Liver (tissue), 9 donors: ENCODE data around the gene COPZ1. TPM values are rescaled to one million over a fixed set of nuclear protein-coding genes. Genes with fewer than 3 reads are reported as not detected.
"Not testable (repeated sequence)": the region's sequence is repeated elsewhere in the genome, so short reads cannot be mapped to it uniquely, and the experiment has no call there.

Experiments
- DNase-seq: peaks from one replicate; pipeline ENCODE4 v3.0.0-alpha.2; 2017; ENCODE audit warnings: low spot score
- H3K27ac ChIP-seq, 2 donors: one replicate each; pipeline ENCODE4 v1.7.0; 2013; ENCODE audit warnings: inconsistent platforms in 2 of 2, low read length in 2 of 2, control low read depth in 1 of 2, low read depth in 1 of 2, mild to moderate bottlenecking in 1 of 2
- H3K27me3 ChIP-seq, 4 donors: one replicate each; pipeline versions ENCODE4 v1.6.1 to v1.7.0; 2013; ENCODE audit warnings: low read length in 3 of 4, inconsistent platforms in 1 of 4, mild to moderate bottlenecking in 1 of 4, moderate library complexity in 1 of 4; ENCODE audit not compliant: control insufficient read depth in 4 of 4, insufficient read depth in 4 of 4
- H3K36me3 ChIP-seq, 4 donors: one replicate each; pipeline versions ENCODE4 v1.6.1 to v1.7.0; 2013; ENCODE audit warnings: low read length in 3 of 4, mild to moderate bottlenecking in 3 of 4, low read depth in 1 of 4, moderate library complexity in 1 of 4; ENCODE audit not compliant: control insufficient read depth in 4 of 4, insufficient read depth in 3 of 4
- H3K4me1 ChIP-seq, 4 donors: one replicate each; pipeline versions ENCODE4 v1.6.1 to v1.7.0; 2013; ENCODE audit warnings: low read length in 3 of 4, mild to moderate bottlenecking in 3 of 4, moderate library complexity in 1 of 4; ENCODE audit not compliant: control insufficient read depth in 4 of 4, insufficient read depth in 4 of 4
- H3K4me3 ChIP-seq, 3 donors: one replicate each; pipeline versions ENCODE4 v1.6.1 to v1.7.0; 2013; ENCODE audit warnings: low read length in 3 of 3, control low read depth in 1 of 3, low read depth in 1 of 3, mild to moderate bottlenecking in 1 of 3
- H3K9ac ChIP-seq, 2 donors: one replicate each; pipeline ENCODE4 v1.7.0; 2013; ENCODE audit warnings: low read length in 2 of 2, mild to moderate bottlenecking in 2 of 2, moderate library complexity in 2 of 2, control low read depth in 1 of 2, low read depth in 1 of 2
- H3K9me3 ChIP-seq, 4 donors: one replicate each; pipeline versions ENCODE4 v1.6.1 to v1.7.0; 2013; ENCODE audit warnings: low read length in 3 of 4; ENCODE audit not compliant: control insufficient read depth in 4 of 4
- ATF3 ChIP-seq: IDR thresholded peaks from 2 replicates; pipeline ENCODE4 v1.6.1; 2016; ENCODE audit warnings: antibody characterized with exemption
- CTCF ChIP-seq: fragments of 150-350 bp; IDR thresholded peaks from 2 replicates; pipeline ENCODE4 v1.5.1; 2017; ENCODE audit warnings: improper control_type of control experiment, low read depth, low read length; ENCODE audit not compliant: missing input control
- EGR1 ChIP-seq, 2 donors: IDR thresholded peaks; 2 replicates each; pipeline ENCODE4 v1.6.1; 2016 to 2018; ENCODE audit warnings: antibody characterized with exemption in 2 of 2, low read depth in 2 of 2
- FOXA1 ChIP-seq: IDR thresholded peaks from 2 replicates; pipeline ENCODE4 v1.6.1; 2016; ENCODE audit warnings: antibody characterized with exemption
- GABPA ChIP-seq, 2 donors: IDR thresholded peaks in 1 of 2; conservative IDR thresholded peaks in 1 of 2; 2 replicates each; pipeline ENCODE4 v1.6.1; 2016; ENCODE audit warnings: antibody characterized with exemption in 2 of 2, mild to moderate bottlenecking in 1 of 2, moderate library complexity in 1 of 2
- HNF4A ChIP-seq, 2 donors: conservative IDR thresholded peaks; 2 replicates each; pipeline ENCODE4 v1.6.1; 2016; ENCODE audit warnings: antibody characterized with exemption in 2 of 2, mild to moderate bottlenecking in 2 of 2
- MAX ChIP-seq: IDR thresholded peaks from 2 replicates; pipeline ENCODE4 v1.6.1; 2016; ENCODE audit warnings: antibody characterized with exemption
- RAD21 ChIP-seq, 2 donors: IDR thresholded peaks; 2 replicates each; pipeline ENCODE4 v1.6.1; 2016; ENCODE audit warnings: antibody characterized with exemption in 2 of 2, mild to moderate bottlenecking in 2 of 2
- REST ChIP-seq: IDR thresholded peaks from 2 replicates; pipeline ENCODE4 v1.6.1; 2016; ENCODE audit warnings: antibody characterized with exemption, mild to moderate bottlenecking
- RXRA ChIP-seq, 2 donors: IDR thresholded peaks; 2 replicates each; pipeline ENCODE4 v1.6.1; 2017 to 2018; ENCODE audit warnings: antibody characterized with exemption in 2 of 2, mild to moderate bottlenecking in 1 of 2
- TAF1 ChIP-seq: conservative IDR thresholded peaks from 2 replicates; pipeline ENCODE4 v1.6.1; 2016; ENCODE audit warnings: antibody characterized with exemption, mild to moderate bottlenecking
- YY1 ChIP-seq: IDR thresholded peaks from 2 replicates; pipeline ENCODE4 v1.6.1; 2016; ENCODE audit warnings: antibody characterized with exemption, mild to moderate bottlenecking
- ZBTB33 ChIP-seq: IDR thresholded peaks from 2 replicates; pipeline ENCODE4 v1.6.1; 2016; ENCODE audit warnings: antibody characterized with exemption
- WGBS: extraction: QIAGEN DNeasy Blood & Tissue Kit; methylation state at CpG from one replicate; pipeline ENCODE4 v1.1.7; 2013; 5-methylcytosine and 5-hydroxymethylcytosine counted together
- polyA plus RNA-seq, 2 donors: library from polyadenylated mRNA; stranded (reverse) in 1 of 2; unstranded in 1 of 2; fragments of 200-250 nt in 1 of 2; fragments of >200 nt in 1 of 2; fragmentation: Nextera tagmentation in 1 of 2; extraction: Ambion mirVana in 1 of 2; gene quantifications; one replicate each; pipeline versions ENCODE4 v1.2.1 to v1.2.3, GENCODE V29; 2013 to 2015
- total RNA-seq, 2 donors: library from RNA; depleted of rRNA; stranded (reverse); fragments of >200 nt; gene quantifications; one replicate each; pipeline ENCODE4 v1.2.3, GENCODE V29; 2014
- donor health status: healthy.
- donor health status: healthy.
- donor health status: healthy.
- donor health status: healthy.
- donor health status: healthy.

Gene COPZ1
- total and polyA plus RNA-seq, 4 donors = 54.6 to 92.6 (median 79.8) TPM

GRCh38 chr12:54306925-54307741 is 17.8 kb upstream of the COPZ1 start:
- Histone ChIP-seq H3K27ac (peak overlapping the region in 1 of 2 donors; percentile 67), H3K9ac (no peak overlapping the region), H3K4me1 (peaks cover 0 to 12% (median 7%) of the 10 kb centered on the region in 4 donors), H3K9me3 (no peaks in the 10 kb centered on the region), H3K36me3 (no peaks in the 10 kb centered on the region), H3K27me3 (no peaks in the 10 kb centered on the region), H3K4me3 (no peak overlapping the region)
- WGBS = 70% methylated on average over 8 of the region's 8 CpGs
- DNase-seq = peak; percentile 97
- TF ChIP-seq FOXA1 (no peak), ZBTB33 (no peak), HNF4A (conservative IDR thresholded peaks at IDR 0.05) (no peak), EGR1 (IDR thresholded peaks at IDR 0.05; ENCODE audit: low read depth in 2 of 2) (no peak), REST (no peak), YY1 (no peak), ATF3 (no peak), MAX (no peak), CTCF (no peak), GABPA (IDR thresholded peaks at IDR 0.05 in 1 of 2, conservative IDR thresholded peaks at IDR 0.05 in 1 of 2) (no peak), RXRA (IDR thresholded peaks at IDR 0.05) (no peak)

- Histone ChIP-seq H3K36me3 (no peaks in the 10 kb centered on the region), H3K4me1 (peaks cover 0 to 4% (median 0%) of the 10 kb centered on the region in 4 donors), H3K27ac (no peak overlapping the region), H3K4me3 (no peak overlapping the region), H3K27me3 (no peaks in the 10 kb centered on the region), H3K9ac (no peak overlapping the region), H3K9me3 (no peaks in the 10 kb centered on the region)
- no peak for TF ChIP-seq HNF4A (conservative IDR thresholded peaks at IDR 0.05)
- TF ChIP-seq FOXA1 = no peak
- no peak for TF ChIP-seq TAF1
- no peak for TF ChIP-seq MAX
- TF ChIP-seq RAD21 (IDR thresholded peaks at IDR 0.05) = no peak
- no peak for DNase-seq
- WGBS = 74% methylated on average over 2 of the region's 2 CpGs
Measured at GRCh38 chr12:54311051-54311450, 13.9 kb upstream of the COPZ1 start.

- not testable (repeated sequence) for DNase-seq, H3K27me3 ChIP-seq, H3K9me3 ChIP-seq, H3K27ac ChIP-seq, H3K9ac ChIP-seq, H3K36me3 ChIP-seq, H3K4me1 ChIP-seq, H3K4me3 ChIP-seq
- WGBS = 93% methylated on average over 7 of the region's 7 CpGs
Measured at GRCh38 chr12:54312309-54312708, 12.6 kb upstream of the COPZ1 start.
